Measurements from ENCODE around the gene SCTR. TPM values are rescaled to one million over a fixed set of nuclear protein-coding genes. Genes with fewer than 3 reads are reported as not detected.

The SCTR gene
- total RNA-seq, 1 experiment from 2014 or later, result not detected

DNA sequence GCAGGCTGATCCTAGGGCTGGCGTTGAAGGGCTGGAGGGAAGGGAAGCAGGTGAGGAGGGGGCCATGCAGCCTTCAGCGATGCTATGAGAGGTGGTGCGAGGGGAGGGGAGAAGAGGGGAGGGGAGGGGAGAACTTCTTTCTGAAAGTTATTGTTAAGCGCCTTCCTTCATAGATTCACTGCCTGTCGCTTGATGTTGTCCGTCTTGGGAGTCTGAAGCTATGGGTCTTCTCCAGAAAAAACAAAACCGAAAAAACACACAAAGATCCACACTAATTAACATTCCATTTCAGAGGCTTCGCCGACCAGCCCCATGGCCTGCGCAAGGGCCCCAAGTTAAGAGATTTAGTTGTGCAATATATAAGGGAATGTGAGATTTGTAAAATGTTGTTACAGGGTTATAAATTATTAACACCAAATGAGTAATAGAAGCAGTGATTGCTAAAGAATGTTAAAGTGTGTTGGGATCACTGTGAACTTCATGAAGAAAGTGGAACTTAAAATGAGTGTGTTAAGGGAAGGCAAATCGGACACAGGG is 20.7 kb upstream of the SCTR start:
- H3K4me3 ChIP-seq (ENCODE audit: low read depth in 2 of 2, low read length in 2 of 2), result peak overlapping the region; percentile 53 to 56
- in situ Hi-C loops (cut with HindIII; ENCODE audit: low pct_unique_long_range_greater_than_20kb, low sequenced_read_pairs), result no loop called here
- BruUV-seq (replicated peaks), result no TSS peak
- no peaks in the 10 kb centered on the region for H3K36me3 ChIP-seq (ENCODE audit: control insufficient read depth, insufficient read depth, low read length)
- ChIA-PET POLR2A (no interaction called here), CTCF (no interaction called here)
- ATAC-seq (no peak), DNase-seq (ENCODE audit: low read depth, low spot score) (no peak)
- H3K27ac ChIP-seq (ENCODE audit: low read length), result no peak overlapping the region
- H3K27me3 ChIP-seq (ENCODE audit: control insufficient read depth, insufficient read depth, low read length), result peaks cover 23% of the 10 kb centered on the region; the same call in 1 of the 2 replicates
- TF ChIP-seq, protein P1, sequence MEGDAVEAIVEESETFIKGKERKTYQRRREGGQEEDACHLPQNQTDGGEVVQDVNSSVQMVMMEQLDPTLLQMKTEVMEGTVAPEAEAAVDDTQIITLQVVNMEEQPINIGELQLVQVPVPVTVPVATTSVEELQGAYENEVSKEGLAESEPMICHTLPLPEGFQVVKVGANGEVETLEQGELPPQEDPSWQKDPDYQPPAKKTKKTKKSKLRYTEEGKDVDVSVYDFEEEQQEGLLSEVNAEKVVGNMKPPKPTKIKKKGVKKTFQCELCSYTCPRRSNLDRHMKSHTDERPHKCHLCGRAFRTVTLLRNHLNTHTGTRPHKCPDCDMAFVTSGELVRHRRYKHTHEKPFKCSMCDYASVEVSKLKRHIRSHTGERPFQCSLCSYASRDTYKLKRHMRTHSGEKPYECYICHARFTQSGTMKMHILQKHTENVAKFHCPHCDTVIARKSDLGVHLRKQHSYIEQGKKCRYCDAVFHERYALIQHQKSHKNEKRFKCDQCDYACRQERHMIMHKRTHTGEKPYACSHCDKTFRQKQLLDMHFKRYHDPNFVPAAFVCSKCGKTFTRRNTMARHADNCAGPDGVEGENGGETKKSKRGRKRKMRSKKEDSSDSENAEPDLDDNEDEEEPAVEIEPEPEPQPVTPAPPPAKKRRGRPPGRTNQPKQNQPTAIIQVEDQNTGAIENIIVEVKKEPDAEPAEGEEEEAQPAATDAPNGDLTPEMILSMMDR (IDR thresholded peaks at IDR 0.05), result no peak
- TF ChIP-seq SIN3A (IDR thresholded peaks at IDR 0.05; ENCODE audit: borderline replicate concordance, insufficient read depth, low read depth, low read length) (no peak), POLR2AphosphoS5 (IDR thresholded peaks at IDR 0.05; ENCODE audit: low read depth, low read length) (no peak), TCF7L2 (IDR thresholded peaks at IDR 0.05; ENCODE audit: low read depth, low read length) (no peak)
- TF ChIP-seq, protein P2, sequence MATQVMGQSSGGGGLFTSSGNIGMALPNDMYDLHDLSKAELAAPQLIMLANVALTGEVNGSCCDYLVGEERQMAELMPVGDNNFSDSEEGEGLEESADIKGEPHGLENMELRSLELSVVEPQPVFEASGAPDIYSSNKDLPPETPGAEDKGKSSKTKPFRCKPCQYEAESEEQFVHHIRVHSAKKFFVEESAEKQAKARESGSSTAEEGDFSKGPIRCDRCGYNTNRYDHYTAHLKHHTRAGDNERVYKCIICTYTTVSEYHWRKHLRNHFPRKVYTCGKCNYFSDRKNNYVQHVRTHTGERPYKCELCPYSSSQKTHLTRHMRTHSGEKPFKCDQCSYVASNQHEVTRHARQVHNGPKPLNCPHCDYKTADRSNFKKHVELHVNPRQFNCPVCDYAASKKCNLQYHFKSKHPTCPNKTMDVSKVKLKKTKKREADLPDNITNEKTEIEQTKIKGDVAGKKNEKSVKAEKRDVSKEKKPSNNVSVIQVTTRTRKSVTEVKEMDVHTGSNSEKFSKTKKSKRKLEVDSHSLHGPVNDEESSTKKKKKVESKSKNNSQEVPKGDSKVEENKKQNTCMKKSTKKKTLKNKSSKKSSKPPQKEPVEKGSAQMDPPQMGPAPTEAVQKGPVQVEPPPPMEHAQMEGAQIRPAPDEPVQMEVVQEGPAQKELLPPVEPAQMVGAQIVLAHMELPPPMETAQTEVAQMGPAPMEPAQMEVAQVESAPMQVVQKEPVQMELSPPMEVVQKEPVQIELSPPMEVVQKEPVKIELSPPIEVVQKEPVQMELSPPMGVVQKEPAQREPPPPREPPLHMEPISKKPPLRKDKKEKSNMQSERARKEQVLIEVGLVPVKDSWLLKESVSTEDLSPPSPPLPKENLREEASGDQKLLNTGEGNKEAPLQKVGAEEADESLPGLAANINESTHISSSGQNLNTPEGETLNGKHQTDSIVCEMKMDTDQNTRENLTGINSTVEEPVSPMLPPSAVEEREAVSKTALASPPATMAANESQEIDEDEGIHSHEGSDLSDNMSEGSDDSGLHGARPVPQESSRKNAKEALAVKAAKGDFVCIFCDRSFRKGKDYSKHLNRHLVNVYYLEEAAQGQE (IDR thresholded peaks at IDR 0.05; ENCODE audit: insufficient read depth in 1 of 2, low read depth in 2 of 2, low read length in 1 of 2), result no peak
- no peaks in the 10 kb centered on the region; the same call in 1 of the 2 replicates for H3K4me1 ChIP-seq (ENCODE audit: control insufficient read depth, insufficient read depth, low read length)
- intact Hi-C loops (cut with micrococcal nuclease; ENCODE audit: unreplicated experiment), result no loop called here
- no peaks in the 10 kb centered on the region for H3K9me3 ChIP-seq (ENCODE audit: control insufficient read depth, insufficient read depth, low read depth, low read length)

DNA sequence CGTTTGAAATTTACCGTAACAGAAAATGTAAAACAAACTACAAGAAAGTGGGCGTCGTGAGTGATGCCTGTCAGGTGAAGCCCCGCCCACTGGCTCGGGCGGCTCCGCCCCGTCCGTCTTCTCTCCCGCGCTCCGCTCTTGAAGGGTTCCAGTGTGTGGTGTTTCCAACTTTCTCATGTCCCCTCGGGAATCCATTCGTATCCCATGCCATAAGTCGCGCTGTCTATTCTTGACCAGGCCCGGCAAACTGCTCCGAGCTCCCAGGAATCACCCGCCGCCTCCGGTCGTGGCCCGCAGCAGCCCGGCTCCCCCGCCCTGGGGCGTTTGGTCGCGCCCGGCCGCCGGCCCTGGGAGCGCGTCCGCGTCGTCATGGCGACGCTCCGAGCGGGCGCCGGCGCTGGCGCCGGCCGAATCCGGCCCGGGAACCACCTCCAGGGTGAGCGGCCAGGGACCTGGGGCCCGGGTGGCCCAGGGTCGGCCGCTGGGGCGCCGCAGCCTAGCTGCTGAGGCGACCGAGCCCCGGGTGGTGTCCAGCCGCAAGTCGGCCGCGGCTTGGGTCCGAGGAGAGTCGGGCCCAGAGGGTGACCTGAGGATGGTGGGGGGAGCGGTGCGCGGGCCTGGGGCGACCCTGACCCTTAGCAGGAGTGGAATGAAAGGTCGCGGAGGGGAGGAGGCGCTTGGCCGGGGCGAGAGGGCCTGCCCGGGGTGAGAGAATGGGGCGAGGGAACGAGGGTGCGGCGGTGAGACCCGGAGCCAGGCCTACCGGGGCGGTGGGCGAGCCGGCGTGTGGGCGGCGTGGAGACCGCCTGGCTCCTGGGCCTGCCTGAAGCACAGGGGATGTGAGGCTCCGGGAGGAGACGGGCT is 20.0 kb upstream of the SCTR start, which contains the start of gene CFAP221:
TSS of gene CFAP221 (plus strand) at position 375 of the 864 bp plus-strand sequence. CDS start 1,683 bp downstream, outside the sequence.
- no peak within 1 kb of the TSS for H3K27ac ChIP-seq (ENCODE audit: low read length)
- 0 out of 2 replicates have a peak, but pooled peaks have one; percentile 21 for TF ChIP-seq SIN3A (IDR thresholded peaks at IDR 0.05; ENCODE audit: borderline replicate concordance, insufficient read depth, low read depth, low read length)
- TF ChIP-seq TCF7L2 (IDR thresholded peaks at IDR 0.05; ENCODE audit: low read depth, low read length), result no peak
- TF ChIP-seq, protein P2 (IDR thresholded peaks at IDR 0.05; ENCODE audit: insufficient read depth in 1 of 2, low read depth in 2 of 2, low read length in 1 of 2), result no peak
- no peak for TF ChIP-seq POLR2AphosphoS5 (IDR thresholded peaks at IDR 0.05; ENCODE audit: low read depth, low read length)
- in situ Hi-C loops (cut with HindIII; ENCODE audit: low pct_unique_long_range_greater_than_20kb, low sequenced_read_pairs), result no loop called here
- intact Hi-C loops (cut with micrococcal nuclease; ENCODE audit: unreplicated experiment), result no loop called here
- H3K9me3 ChIP-seq (ENCODE audit: control insufficient read depth, insufficient read depth, low read depth, low read length), result no peaks in the 10 kb centered on the region
- DNase-seq (ENCODE audit: low read depth, low spot score), result peak; percentile 13
- H3K4me3 ChIP-seq (ENCODE audit: low read depth in 2 of 2, low read length in 2 of 2), result peak within 1 kb of the TSS; percentile 53 to 56
- no peaks in the 10 kb centered on the region for H3K36me3 ChIP-seq (ENCODE audit: control insufficient read depth, insufficient read depth, low read length)
- H3K4me1 ChIP-seq (ENCODE audit: control insufficient read depth, insufficient read depth, low read length), result no peaks in the 10 kb centered on the region; the same call in 1 of the 2 replicates
- ATAC-seq, result peak; percentile 98
- no TSS peak for BruUV-seq (replicated peaks)
- ChIA-PET CTCF (no interaction called here), POLR2A (no interaction called here)
- H3K27me3 ChIP-seq (ENCODE audit: control insufficient read depth, insufficient read depth, low read length), result peaks cover 23% of the 10 kb centered on the region; the same call in 1 of the 2 replicates

Measured in Panc1 (cell line).